GM19324 (cell line): ENCODE results near the gene AKAP8L.
"Not testable (repeated sequence)": the region's sequence is repeated elsewhere in the genome, so short reads cannot be mapped to it uniquely, and the experiment has no call there.

Experiments used
- ATAC-seq: cut with Tn5 transposase; IDR thresholded peaks from one replicate; pipeline ENCODE4 v1.9.1; 2021; ENCODE audit warnings: mild to moderate bottlenecking, moderate library complexity; ENCODE audit not compliant: unreplicated experiment, low FRiP score

AKAP8L gene

DNA sequence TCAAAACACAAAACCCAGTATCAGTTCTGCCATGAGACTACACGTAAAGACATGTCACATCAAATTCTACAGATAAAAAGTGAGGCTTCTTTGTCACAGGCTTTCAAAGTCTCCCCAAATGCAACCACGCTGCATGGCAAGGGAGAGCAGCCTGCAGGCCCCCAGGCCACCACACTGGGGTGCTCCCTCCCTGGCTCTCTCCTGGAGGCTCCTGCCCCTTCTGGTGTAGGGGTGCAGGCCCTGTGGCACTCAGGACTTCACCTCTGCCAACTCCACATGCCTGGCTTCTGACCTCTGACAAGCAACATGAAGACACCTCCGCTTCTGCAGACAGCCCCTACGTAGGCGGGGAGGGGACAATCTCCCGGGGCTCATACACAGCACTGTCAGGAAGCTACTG is 53.5 kb downstream of the AKAP8L start:
- ATAC-seq = no peak

DNA sequence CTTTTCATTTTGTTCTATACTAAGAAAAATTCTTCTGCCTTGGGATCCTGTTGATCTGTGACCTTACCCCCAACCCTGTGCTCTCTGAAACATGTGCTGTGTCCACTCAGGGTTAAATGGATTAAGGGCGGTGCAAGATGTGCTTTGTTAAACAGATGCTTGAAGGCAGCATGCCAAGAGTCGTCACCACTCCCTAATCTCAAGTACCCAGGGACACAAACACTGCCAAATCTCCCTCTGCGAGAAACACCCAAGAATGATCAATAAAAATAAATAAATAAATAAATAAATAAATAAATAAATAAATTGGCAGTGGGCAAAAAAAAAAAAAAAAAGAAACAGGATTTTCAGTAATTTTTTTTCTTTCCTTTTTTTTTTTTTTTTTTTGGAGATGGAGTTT is 55.0 kb downstream of the AKAP8L start:
- not testable (repeated sequence) for ATAC-seq

GRCh38 chr19:15363048-15363447 is 55.7 kb downstream of the AKAP8L start:
- not testable (repeated sequence) for ATAC-seq

- not testable (repeated sequence) for ATAC-seq
These were observed 58.8 kb downstream of the AKAP8L start for GRCh38 chr19:15360015-15360414.

GRCh38 chr19:15358918-15359317 is 59.9 kb downstream of the AKAP8L start:
- ATAC-seq = no peak

- ATAC-seq = no peak
These were observed 60.9 kb downstream of the AKAP8L start for GRCh38 chr19:15357906-15358305.

DNA sequence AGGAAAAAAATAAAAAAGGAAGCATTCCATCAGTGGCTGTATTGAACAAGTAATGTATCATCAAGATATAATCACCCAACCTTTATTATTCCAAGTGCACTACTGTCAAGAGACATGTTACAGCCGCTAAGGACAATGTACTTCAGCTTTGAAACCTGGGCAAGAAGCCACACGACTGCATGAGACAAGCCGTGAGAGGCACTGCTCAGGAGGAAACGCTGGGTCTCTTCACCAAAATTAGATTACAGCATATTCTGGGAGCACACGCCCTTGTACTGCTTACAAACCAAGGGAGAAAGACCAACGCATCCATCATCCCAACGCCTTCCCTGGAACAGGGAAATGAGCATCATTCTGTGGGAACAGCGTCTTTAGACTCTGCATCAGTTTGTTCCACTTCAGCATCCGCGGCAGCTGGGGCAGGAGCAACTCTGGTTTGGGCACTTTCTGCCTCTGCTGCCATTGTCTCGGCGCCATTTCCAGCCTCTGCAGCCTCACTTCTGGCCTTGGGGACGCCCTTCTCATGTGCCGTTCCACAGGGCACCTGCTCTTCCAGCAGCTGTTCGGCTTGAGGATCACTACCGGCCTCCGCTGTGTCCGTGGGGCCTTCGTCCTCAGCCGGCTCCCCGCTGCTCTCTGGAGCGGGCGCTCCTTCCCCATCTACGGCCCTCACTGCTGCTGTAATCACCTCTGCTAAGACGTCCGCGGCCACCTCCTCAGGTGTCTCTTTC is 64.1 kb downstream of the AKAP8L start:
- ATAC-seq = no peak

DNA sequence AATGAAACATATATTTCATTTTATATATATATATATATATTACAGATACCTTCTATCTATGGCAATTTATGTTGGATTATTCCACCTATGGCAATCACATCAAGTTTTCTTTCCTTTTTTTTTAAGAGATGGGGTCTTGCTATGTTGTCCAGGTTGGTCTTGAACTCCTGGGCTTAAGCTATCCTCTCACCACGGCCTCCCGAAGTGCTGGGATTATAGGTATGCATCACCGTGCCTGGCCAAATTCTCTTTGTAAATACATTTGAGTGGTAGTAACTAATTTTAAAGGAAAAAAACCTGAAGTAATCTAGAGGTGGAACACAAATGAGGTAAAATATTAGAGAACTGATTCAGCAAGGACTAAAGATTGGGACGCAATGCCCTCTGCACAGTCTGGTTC is 64.9 kb downstream of the AKAP8L start:
- no peak for ATAC-seq

DNA sequence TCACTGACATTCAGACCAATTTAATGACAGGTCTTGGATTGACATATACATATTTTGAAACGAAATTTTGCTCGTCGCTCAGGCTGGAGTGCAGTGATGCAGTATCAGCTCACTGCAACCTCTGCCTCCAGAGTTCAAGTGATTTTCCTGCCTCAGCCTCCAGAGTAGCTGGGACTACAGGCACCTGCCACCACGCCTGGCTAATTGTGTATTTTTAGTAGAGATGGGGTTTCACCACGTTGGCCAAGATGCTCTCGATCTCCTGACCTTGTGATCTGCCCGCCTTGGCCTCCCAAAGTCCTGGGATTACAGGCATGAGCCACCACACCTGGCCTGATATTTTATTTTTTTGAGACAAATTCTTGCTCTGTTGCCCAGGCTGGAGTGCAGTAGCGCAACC is 66.3 kb downstream of the AKAP8L start:
- ATAC-seq = not testable (repeated sequence)

GRCh38 chr19:15341328-15341727 is 77.5 kb downstream of the AKAP8L start:
- not testable (repeated sequence) for ATAC-seq

GRCh38 chr19:15340086-15340485 is 78.7 kb downstream of the AKAP8L start:
- no peak for ATAC-seq

- ATAC-seq = no peak
These were observed 81.6 kb downstream of the AKAP8L start for GRCh38 chr19:15337202-15337601.

DNA sequence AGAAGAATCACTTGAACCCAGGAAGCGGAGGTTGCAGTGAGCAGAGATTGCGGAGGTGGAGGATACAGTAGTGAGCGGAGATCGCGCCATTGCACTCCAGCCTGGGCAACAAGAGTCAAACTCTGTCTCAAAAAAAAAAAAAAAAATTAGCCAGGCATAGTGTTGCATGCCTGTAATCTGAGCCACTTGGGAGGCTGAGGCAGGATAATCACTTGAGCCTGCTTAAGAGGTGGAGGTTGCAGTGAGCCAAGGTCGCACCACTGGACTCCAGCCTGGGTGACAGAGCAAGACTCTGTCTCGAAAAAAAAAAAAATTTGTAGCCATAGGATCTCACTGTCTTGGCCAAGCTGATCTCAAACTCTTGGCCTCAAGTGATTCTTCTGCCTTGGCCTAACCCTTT is 82.8 kb downstream of the AKAP8L start:
- ATAC-seq = not testable (repeated sequence)

DNA sequence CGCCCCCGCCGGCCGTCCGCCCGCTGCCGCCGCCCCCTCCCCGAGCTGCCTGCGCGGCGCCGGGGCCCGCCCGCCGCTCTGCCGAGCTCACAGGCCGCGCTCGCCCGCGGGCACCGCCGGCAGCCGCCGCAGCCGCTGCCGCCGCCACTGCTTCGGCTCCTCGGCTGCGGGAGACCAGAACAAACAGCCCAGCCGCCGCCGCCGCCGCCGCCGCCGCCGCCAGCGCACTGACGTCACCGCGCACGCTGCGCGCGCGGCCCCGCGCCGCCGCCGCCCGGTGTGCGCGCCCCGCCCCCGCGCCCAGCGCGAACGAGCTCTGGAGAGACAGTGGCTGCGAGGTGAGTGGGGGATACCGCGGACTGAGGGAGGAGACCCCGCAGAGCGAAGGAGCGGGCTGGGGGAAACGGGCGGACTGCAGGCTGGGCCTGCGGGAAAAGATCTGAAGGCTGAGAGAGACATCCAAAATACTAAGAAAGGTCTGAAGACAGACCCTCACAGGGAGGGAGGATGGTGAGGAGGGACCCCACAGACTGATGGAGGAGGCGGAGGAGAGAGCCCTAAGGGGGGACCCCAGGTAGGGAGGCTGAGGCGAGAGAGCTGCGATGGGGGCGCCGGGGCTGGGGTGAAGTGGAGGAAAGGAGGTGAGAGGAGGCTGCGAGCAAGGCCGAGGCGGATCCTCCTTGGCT is 86.3 kb downstream of the AKAP8L start, which contains the start of gene BRD4:
Gene BRD4, minus strand, starts transcription at position 229 of the 686 bp plus-strand sequence. CDS start 59,440 bp downstream, outside the sequence.
- ATAC-seq = peak; percentile 51

- ATAC-seq = peak; percentile 44
These were observed 87.1 kb downstream of the AKAP8L start for GRCh38 chr19:15331419-15332310.

GRCh38 chr19:15330801-15331418 is 87.9 kb downstream of the AKAP8L start:
- no peak for ATAC-seq
